Right lobe of liver (tissue), 6 donors: ENCODE measurements around the gene RSPH6A. TPM values are rescaled to one million over a fixed set of nuclear protein-coding genes. Genes with fewer than 3 reads are reported as not detected.

Experiments used
- ATAC-seq, 4 donors: fragments of 200-7000 bp; cut with Tn5 transposase; one replicate each; pipeline ENCODE4 v1.9.1; 2020; ENCODE audit warnings: mild to moderate bottlenecking in 4 of 4, moderate library complexity in 4 of 4
- DNase-seq, 3 donors: peaks; one replicate each; pipeline ENCODE4 v3.0.0-alpha.2; 2020
- H3K27ac ChIP-seq, 3 donors: fragments of 200-600 bp; one replicate each; pipeline ENCODE4 v1.8.0; 2022
- H3K27me3 ChIP-seq, 2 donors: fragments of 200-600 bp; one replicate each; pipeline ENCODE4 v1.8.0; 2022
- H3K36me3 ChIP-seq, 4 donors: fragments of 200-600 bp; sonication (generic) in 1 of 4; one replicate each; pipeline versions ENCODE4 v1.5.1 to v1.8.0; 2017 to 2022; ENCODE audit warnings: control low read depth in 1 of 4
- H3K4me1 ChIP-seq, 4 donors: fragments of 200-600 bp; sonication (generic) in 1 of 4; one replicate each; pipeline versions ENCODE4 v1.5.1 to v1.8.0; 2017 to 2022; ENCODE audit warnings: control low read depth in 1 of 4
- H3K4me3 ChIP-seq, 3 donors: fragments of 200-600 bp; one replicate each; pipeline ENCODE4 v1.8.0; 2022
- H3K9me3 ChIP-seq, 4 donors: fragments of 200-600 bp; sonication (generic) in 1 of 4; one replicate each; pipeline versions ENCODE4 v1.5.1 to v1.8.0; 2017 to 2022; ENCODE audit warnings: control low read depth in 1 of 4
- CTCF ChIP-seq, 4 donors: fragments of 200-600 bp in 3 of 4; fragments of 450-650 bp in 1 of 4; IDR thresholded peaks; one replicate each; pipeline versions ENCODE4 v1.5.1 to v1.8.0; 2016 to 2022; ENCODE audit warnings: antibody characterized with exemption in 4 of 4, mild to moderate bottlenecking in 2 of 4
- POLR2A ChIP-seq: fragments of 450-650 bp; IDR thresholded peaks from one replicate; pipeline ENCODE4 v1.6.1; 2017; ENCODE audit warnings: antibody characterized with exemption, mild to moderate bottlenecking
- WGBS: methylation state at CpG from one replicate; pipeline ENCODE4 v1.1.6; 2018; ENCODE audit warnings: low coverage, low lambda C conversion rate; ENCODE audit not compliant: insufficient coverage; ENCODE audit errors: missing lambda C conversion rate; 5-methylcytosine and 5-hydroxymethylcytosine counted together
- intact Hi-C, 2 donors: fragments of 100-400 bp; cut with DNase I; formaldehyde crosslinking; loops; one replicate each; pipeline versions ENCODE4 v1.11.2 to v1.14.1; 2022
- total RNA-seq, 6 experiments: library from RNA; depleted of rRNA in 2 of 6; stranded (reverse); fragments of >200 nt in 2 of 6; fragmentation: NEBNext Ultra II Directional in 3 of 6; extraction: Animal tissue kit (Norgen Biotek cat#: 25700) in 3 of 6; gene quantifications; one replicate each; pipeline versions ENCODE4 v1.1.0 to v1.2.4, GENCODE V29; 2016 to 2023
- donor health status: DM: no; HTN: yes; CAD: no.
- donor health status: DM: no; HTN: no; CAD: no.
- donor health status: DM: no; HTN: no; CAD: no.
- donor health status: DM: no; HTN: yes; CAD: no.
- donor health status: DM: no; HTN: yes; CAD: no.

Gene RSPH6A
- total RNA-seq, 6 experiments from 2014 or later: not detected

- H3K27ac ChIP-seq: peak overlapping the region; percentile 86 to 97 (median 92)
- no peaks in the 10 kb centered on the region for H3K27me3 ChIP-seq
- H3K4me1 ChIP-seq: peaks cover 0 to 17% (median 5%) of the 10 kb centered on the region in 4 donors
- peak overlapping the region; percentile 76 to 91 (median 80) for H3K4me3 ChIP-seq
- ATAC-seq (no peak), DNase-seq (no peak)
- TF ChIP-seq POLR2A (no peak), CTCF (IDR thresholded peaks at IDR 0.05) (no peak)
- intact Hi-C loops: no loop called here
- no peaks in the 10 kb centered on the region for H3K36me3 ChIP-seq
- H3K9me3 ChIP-seq: no peaks in the 10 kb centered on the region
- WGBS: 28% methylated on average over 3 of the region's 24 CpGs
Observed at GRCh38 chr19:45766869-45767346, 48.2 kb downstream of the RSPH6A start.

DNA sequence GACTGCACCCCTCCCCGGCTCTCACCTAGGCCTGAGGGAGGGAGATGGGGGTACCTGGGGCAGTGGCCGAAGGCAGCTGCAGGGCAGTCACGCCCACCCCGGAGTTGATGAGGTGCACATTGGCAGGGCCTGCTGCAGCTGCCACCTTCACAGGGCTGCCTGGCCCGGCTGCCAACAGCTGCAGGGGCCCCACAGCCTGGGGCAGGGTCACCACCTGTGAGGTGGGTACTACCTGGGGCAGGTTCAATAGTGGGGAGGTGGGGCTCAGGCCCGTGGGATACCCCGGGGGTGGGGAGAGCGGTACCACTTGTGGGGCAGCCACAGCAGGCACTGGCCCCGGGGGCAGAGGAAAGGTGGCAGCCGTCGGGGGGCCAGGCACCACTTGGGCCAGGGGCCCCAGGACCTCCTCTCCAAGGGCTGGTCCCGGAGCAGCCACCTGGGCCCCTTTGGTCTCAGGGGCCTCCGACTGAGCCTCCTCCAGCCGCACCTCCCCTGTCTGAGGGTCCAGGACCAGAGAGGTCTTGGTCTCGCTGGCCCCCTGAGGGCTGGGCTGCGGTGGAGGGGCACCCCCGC, 48.7 kb downstream of the RSPH6A start:
- H3K4me3 ChIP-seq: peak overlapping the region in 2 of 3 donors; percentile 80 to 91
- DNase-seq: no peak
- intact Hi-C loops: no loop called here

GRCh38 chr19:45765702-45766295, 49.3 kb downstream of the RSPH6A start:
- ATAC-seq (no peak), DNase-seq (peak in 1 of 3 donors; percentile 57)
- TF ChIP-seq CTCF (IDR thresholded peaks at IDR 0.05): no peak
- no peak for TF ChIP-seq POLR2A
- no peaks in the 10 kb centered on the region for H3K9me3 ChIP-seq
- H3K36me3 ChIP-seq: no peaks in the 10 kb centered on the region
- H3K27ac ChIP-seq: no peak overlapping the region
- intact Hi-C loops: no loop called here
- H3K4me1 ChIP-seq: peaks cover 0 to 9% (median 0%) of the 10 kb centered on the region in 4 donors
- H3K27me3 ChIP-seq: no peaks in the 10 kb centered on the region
- WGBS: 79% methylated on average over 13 of the region's 23 CpGs
- H3K4me3 ChIP-seq: no peak overlapping the region

More for the DNA sequence above, 48.7 kb downstream of the RSPH6A start:
- TF ChIP-seq CTCF (IDR thresholded peaks at IDR 0.05) (no peak), POLR2A (no peak)
- Histone ChIP-seq H3K4me1 (peaks cover 0 to 12% (median 3%) of the 10 kb centered on the region in 4 donors), H3K27me3 (no peaks in the 10 kb centered on the region), H3K36me3 (no peaks in the 10 kb centered on the region), H3K27ac (peak overlapping the region; percentile 86 to 97 (median 92)), H3K9me3 (no peaks in the 10 kb centered on the region)
- no CpG with 5 or more reads among the region's 17 CpGs for WGBS
- no peak for ATAC-seq

GRCh38 chr19:45764945-45765701, 50.0 kb downstream of the RSPH6A start:
- Histone ChIP-seq H3K4me3 (no peak overlapping the region), H3K27me3 (no peaks in the 10 kb centered on the region), H3K36me3 (no peaks in the 10 kb centered on the region), H3K4me1 (peaks cover 0 to 9% (median 0%) of the 10 kb centered on the region in 4 donors), H3K27ac (no peak overlapping the region), H3K9me3 (no peaks in the 10 kb centered on the region)
- intact Hi-C loops: no loop called here
- WGBS: 40% methylated on average over 12 of the region's 21 CpGs
- ATAC-seq (no peak), DNase-seq (no peak)
- TF ChIP-seq CTCF (IDR thresholded peaks at IDR 0.05) (no peak), POLR2A (no peak)
